ENCODE results near the gene RAPGEF4. TPM values are rescaled to one million over a fixed set of nuclear protein-coding genes. Genes with fewer than 3 reads are reported as not detected.

Gene RAPGEF4
- total RNA-seq, 1 donor from 2014 or later: 0.91 TPM

DNA sequence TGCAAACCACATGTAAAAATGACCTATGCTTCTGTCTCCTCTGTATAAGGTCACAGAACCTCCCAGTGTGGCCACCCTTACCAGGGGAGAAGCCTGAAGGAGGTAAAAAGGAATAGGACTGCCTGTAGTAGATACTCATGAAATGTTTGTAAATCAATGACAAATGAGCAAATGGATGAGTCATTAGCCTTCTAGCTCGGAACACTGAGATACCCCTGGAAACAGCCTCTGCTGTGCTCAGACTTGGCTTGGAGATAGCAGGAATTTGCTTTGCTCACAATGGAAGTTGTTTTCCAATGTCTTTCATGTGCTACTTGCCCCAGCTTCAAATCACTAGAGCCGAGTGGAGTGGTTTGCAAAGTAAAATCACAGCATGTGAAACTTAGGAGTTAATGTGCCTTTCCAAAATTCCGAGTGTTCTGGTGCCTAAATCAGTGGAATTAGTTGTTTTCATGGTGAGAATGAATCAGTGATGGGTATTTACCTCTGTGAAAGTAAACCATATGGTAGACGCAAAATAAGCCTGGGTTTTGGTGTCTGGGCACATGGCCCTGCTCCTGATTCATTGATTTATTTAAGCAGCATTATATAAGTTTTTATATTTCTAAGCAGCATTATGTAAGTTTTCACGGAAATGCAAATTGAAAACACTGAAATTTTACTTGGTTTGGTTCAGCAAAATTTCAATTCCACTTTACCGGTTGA, 186.0 kb downstream of the RAPGEF4 start:
- intact Hi-C loops (cut with micrococcal nuclease): no loop called here
- Mint-ChIP-seq H3K9me3 (no peaks in the 10 kb centered on the region), H3K27me3 (ENCODE audit: low read depth) (peaks cover 6% of the 10 kb centered on the region), H3K4me1 (ENCODE audit: low read depth) (no peaks in the 10 kb centered on the region), H3K4me3 (ENCODE audit: low read depth) (no peak overlapping the region), H3K27ac (no peak overlapping the region), H3K36me3 (ENCODE audit: low read depth) (no peaks in the 10 kb centered on the region)
- no peak for DNase-seq (ENCODE audit: low spot score)

DNA sequence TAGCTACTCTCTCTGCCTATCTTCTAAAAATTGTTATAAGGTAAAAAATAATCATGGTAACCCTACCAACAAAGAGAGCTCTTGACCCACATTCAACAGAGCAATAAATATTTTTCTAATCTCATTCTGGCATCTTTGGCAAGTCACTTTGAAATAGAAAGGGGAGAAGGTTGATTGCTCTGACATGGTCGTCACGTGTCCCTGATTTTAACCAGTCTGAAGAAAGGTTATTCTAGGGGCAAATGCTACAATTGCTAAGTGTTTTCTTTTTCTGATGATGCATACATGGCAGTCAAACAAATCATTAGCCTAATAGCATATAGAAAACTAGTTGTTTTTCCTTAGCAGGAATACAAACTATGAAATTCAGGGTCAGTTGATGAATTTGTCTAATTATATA, 186.7 kb downstream of the RAPGEF4 start:
- DNase-seq (ENCODE audit: low spot score): no peak
- Mint-ChIP-seq H3K4me3 (ENCODE audit: low read depth) (no peak overlapping the region), H3K36me3 (ENCODE audit: low read depth) (no peaks in the 10 kb centered on the region), H3K27me3 (ENCODE audit: low read depth) (peaks cover 6% of the 10 kb centered on the region), H3K9me3 (no peaks in the 10 kb centered on the region), H3K4me1 (ENCODE audit: low read depth) (no peaks in the 10 kb centered on the region), H3K27ac (no peak overlapping the region)
- intact Hi-C loops (cut with micrococcal nuclease): no loop called here

DNA sequence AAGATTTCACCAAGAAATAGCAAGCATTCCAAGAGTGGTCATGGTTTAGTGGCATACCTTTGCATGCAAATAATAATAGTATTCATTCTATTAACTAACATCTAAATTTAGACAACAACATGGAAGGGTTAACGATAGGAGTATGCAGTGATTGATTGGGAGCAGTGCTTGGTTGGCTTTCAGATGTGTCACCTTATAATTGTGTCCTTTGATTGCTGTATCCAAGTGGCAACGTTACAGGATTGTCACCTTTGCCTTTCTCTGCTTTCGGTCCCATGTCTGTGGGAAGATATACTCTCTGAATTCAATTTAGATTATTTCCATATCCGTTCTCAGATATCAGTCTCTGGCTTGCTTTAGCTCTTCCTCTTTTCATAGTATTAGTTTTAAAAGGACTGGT, 187.2 kb downstream of the RAPGEF4 start:
- no peak for DNase-seq (ENCODE audit: low spot score)
- intact Hi-C loops (cut with micrococcal nuclease): no loop called here
- H3K27ac Mint-ChIP-seq: no peak overlapping the region
- H3K27me3 Mint-ChIP-seq (ENCODE audit: low read depth): peaks cover 6% of the 10 kb centered on the region
- H3K4me3 Mint-ChIP-seq (ENCODE audit: low read depth): no peak overlapping the region
- H3K9me3 Mint-ChIP-seq: no peaks in the 10 kb centered on the region
- no peaks in the 10 kb centered on the region for H3K36me3 Mint-ChIP-seq (ENCODE audit: low read depth)
- no peaks in the 10 kb centered on the region for H3K4me1 Mint-ChIP-seq (ENCODE audit: low read depth)

DNA sequence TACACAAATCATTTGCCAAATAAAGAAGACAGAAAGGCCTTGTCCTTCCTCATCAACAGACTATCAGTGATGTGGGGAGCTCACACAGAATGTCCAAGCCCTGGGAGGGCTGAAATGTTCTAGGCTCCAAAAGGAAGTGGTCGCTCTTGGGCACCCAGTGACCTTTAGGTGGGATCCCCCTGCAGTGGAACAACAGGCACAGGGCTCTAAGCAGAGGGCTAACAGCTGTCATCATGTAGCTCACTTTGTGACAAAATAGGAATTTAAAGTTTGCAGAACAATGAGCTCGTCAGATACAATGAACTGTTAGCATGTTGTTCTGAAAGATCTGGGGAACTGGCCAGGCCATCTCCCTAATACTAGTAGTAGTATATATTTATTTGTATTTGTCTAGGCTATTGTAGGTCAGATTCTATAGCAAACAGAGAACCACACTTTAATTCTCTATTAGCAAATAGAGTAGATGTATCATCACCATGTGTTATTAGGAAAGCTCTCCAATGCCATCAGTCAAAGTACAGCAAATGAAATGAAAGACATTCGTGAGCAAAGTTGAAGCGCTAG, 188.5 kb downstream of the RAPGEF4 start:
- H3K27ac Mint-ChIP-seq: no peak overlapping the region
- H3K4me3 Mint-ChIP-seq (ENCODE audit: low read depth): no peak overlapping the region
- DNase-seq (ENCODE audit: low spot score): no peak
- peaks cover 8% of the 10 kb centered on the region for H3K27me3 Mint-ChIP-seq (ENCODE audit: low read depth)
- H3K36me3 Mint-ChIP-seq (ENCODE audit: low read depth): no peaks in the 10 kb centered on the region
- no peaks in the 10 kb centered on the region for H3K9me3 Mint-ChIP-seq
- intact Hi-C loops (cut with micrococcal nuclease): no loop called here
- H3K4me1 Mint-ChIP-seq (ENCODE audit: low read depth): no peaks in the 10 kb centered on the region

DNA sequence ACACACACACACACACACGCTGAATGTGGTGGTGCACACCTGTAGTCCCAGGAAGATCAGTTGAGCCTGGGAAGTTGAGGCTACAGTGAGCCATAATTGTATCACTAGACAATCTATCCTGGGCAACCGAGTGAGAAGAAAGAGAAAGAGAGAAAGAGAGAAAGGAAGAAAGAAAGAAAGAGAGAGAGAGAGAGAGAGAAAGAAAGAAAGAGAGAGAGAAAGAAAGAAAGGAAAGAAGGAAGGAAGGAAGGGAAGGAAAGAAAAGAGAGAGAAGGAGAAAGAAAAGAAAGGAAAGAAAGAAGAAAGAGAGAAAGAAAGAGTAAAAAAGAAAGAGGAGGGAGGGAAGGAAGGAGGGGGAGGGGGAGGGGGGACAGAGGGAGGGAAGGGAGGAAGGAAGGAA, 190.0 kb downstream of the RAPGEF4 start:
- intact Hi-C loops (cut with micrococcal nuclease): no loop called here
- Mint-ChIP-seq H3K27ac (no peak overlapping the region), H3K9me3 (no peaks in the 10 kb centered on the region), H3K4me1 (ENCODE audit: low read depth) (no peaks in the 10 kb centered on the region), H3K4me3 (ENCODE audit: low read depth) (no peak overlapping the region), H3K27me3 (ENCODE audit: low read depth) (peaks cover 18% of the 10 kb centered on the region), H3K36me3 (ENCODE audit: low read depth) (no peaks in the 10 kb centered on the region)
- no peak for DNase-seq (ENCODE audit: low spot score)

DNA sequence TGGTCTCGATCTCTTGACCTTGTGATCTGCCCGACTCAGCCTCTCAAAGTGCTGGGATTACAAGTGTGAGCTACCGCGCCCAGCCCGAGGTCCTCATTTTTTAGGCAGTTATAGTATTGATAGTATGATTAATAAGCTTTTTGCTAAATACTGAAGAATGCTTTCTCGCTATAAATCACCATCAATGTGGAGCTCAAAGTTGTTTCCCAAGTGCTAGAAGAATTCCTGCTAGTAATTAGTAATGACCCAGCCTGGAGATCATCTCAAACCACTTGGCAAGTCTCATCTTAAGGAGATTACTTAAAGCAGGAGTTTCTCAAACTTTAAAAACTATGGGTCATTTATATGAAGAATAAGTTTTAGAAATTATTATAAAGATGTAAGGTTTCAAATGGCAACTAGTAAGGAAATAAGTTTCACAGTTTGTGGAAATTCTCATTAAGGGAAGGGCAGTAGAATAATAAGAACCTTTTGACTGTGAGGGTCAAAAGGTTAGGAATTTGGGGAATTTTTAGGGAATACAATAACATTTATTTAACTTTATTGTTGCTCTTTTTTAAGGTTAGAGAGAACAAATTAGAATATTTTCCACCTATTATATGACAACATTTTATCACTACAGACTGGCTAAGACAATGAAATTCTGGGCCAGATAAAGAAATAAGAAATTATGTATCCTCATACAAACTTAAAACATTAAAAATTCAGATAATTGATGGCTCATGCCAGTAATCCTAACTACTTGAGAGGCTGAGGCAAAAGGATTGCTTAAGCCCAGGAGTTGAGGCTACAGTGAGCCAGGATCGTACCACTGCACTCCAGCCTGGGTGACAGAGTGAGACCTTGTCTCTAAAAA, 191.4 kb downstream of the RAPGEF4 start:
- Mint-ChIP-seq H3K9me3 (no peaks in the 10 kb centered on the region), H3K4me1 (ENCODE audit: low read depth) (peaks cover 4% of the 10 kb centered on the region), H3K4me3 (ENCODE audit: low read depth) (no peak overlapping the region), H3K27ac (no peak overlapping the region), H3K27me3 (ENCODE audit: low read depth) (peaks cover 19% of the 10 kb centered on the region), H3K36me3 (ENCODE audit: low read depth) (no peaks in the 10 kb centered on the region)
- intact Hi-C loops (cut with micrococcal nuclease): no loop called here
- DNase-seq (ENCODE audit: low spot score): no peak

DNA sequence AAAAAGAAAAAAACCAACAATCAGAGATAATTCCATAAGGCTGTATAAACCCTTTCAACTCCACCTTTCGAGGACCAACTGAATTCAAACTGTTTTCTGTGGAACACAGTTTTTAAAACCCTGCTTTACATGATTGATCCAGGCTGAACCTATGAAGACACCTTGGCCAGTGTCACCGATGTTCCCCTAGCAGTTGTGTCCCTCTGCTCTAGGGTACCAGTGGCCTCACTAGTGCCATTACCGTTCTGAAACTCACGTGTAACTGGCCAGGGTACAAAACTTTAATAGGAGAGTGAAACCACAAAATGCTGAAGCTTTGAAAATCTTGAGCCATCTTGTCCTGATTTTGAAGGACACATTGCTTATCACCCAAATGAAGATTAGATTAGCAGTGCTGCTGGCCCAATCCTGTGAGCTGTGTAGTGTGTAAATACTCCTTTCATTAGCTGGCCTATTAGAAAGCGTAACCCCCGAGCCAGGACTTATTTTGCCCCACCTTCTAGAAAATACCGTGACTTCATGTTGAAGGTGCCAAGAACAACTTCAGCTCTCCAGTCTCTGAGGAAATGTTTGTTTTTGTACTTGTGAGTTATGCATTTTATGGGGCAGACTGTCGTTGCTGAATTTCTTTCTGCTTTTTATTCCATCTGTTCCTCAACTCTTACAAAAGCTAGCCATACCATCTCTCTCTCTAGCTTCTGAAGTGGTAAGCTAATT, 192.2 kb downstream of the RAPGEF4 start:
- intact Hi-C loops (cut with micrococcal nuclease): no loop called here
- no peak overlapping the region for H3K27ac Mint-ChIP-seq
- H3K9me3 Mint-ChIP-seq: no peaks in the 10 kb centered on the region
- H3K27me3 Mint-ChIP-seq (ENCODE audit: low read depth): peaks cover 16% of the 10 kb centered on the region
- DNase-seq (ENCODE audit: low spot score): no peak
- no peak overlapping the region for H3K4me3 Mint-ChIP-seq (ENCODE audit: low read depth)
- peaks cover 4% of the 10 kb centered on the region for H3K4me1 Mint-ChIP-seq (ENCODE audit: low read depth)
- no peaks in the 10 kb centered on the region for H3K36me3 Mint-ChIP-seq (ENCODE audit: low read depth)

DNA sequence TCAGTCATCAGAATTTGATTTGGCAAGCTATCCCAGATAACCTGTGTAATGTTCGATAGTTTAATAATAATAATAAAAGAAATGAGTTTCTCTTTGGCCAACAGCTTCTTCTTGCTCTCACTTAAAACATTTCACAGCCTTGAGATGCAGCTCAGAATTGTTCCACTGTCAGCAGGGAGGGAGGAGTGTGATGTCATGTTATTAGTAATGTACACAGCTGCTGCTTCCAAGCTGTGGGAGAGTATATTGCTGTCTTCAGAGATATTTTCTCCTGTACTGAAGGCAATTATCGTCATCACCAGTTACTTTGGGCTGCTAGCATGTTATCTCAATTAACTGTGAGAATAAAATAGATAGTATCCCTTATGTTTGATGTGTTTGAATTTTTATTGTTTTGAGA, 193.1 kb downstream of the RAPGEF4 start:
- H3K4me1 Mint-ChIP-seq (ENCODE audit: low read depth): peaks cover 4% of the 10 kb centered on the region

DNA sequence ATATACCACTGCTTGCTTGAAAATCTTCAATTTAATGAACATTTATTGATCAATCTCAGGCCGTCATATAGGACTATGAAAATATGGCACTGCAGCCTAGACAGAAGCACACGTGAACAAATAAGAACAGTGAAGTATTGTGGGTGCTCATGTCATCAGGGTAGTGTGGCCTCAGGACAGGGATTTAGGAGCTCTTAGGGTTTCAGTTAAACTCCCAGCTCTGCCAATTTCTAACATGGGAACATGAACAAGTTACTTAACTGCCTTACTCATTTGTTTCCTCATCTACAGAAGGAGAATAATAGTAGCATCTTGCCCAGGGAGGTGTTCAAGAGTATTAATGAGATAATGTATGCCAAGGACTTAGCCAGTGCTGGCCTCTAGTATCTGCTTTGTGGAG, 194.0 kb downstream of the RAPGEF4 start:
- Mint-ChIP-seq H3K27me3 (ENCODE audit: low read depth) (peaks cover 16% of the 10 kb centered on the region), H3K27ac (no peak overlapping the region), H3K9me3 (no peaks in the 10 kb centered on the region), H3K4me1 (ENCODE audit: low read depth) (peaks cover 4% of the 10 kb centered on the region), H3K4me3 (ENCODE audit: low read depth) (no peak overlapping the region), H3K36me3 (ENCODE audit: low read depth) (no peaks in the 10 kb centered on the region)
- no peak for DNase-seq (ENCODE audit: low spot score)
- intact Hi-C loops (cut with micrococcal nuclease): loop anchor here (5.0 kb wide), 1 partner anchor 67 kb away; no protein-coding TSS in a partner anchor

More for the DNA sequence above, 193.1 kb downstream of the RAPGEF4 start:
- no peak overlapping the region for H3K4me3 Mint-ChIP-seq (ENCODE audit: low read depth)
- H3K27me3 Mint-ChIP-seq (ENCODE audit: low read depth): peaks cover 16% of the 10 kb centered on the region
- no peaks in the 10 kb centered on the region for H3K9me3 Mint-ChIP-seq
- intact Hi-C loops (cut with micrococcal nuclease): no loop called here
- H3K36me3 Mint-ChIP-seq (ENCODE audit: low read depth): no peaks in the 10 kb centered on the region
- H3K27ac Mint-ChIP-seq: no peak overlapping the region
- no peak for DNase-seq (ENCODE audit: low spot score)

DNA sequence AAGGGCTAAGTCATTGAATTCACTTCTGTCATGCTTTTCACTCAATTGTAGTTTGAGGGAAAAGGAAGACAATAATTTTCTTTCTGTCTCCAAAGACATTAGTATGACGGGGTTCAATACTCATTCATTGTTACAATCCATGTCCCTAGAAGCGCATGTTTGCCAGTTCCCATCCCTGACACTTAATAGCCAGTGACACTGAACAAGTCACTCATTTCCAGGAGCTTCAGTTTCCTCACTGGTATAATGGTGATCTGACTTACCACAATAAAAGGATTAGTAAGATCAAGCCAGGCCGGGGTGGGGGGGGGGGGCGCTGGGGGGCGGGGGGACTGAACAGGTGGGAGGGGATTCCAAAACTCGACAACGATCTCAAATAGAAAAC, 195.2 kb downstream of the RAPGEF4 start:
- Mint-ChIP-seq H3K27ac (no peak overlapping the region), H3K4me1 (ENCODE audit: low read depth) (peaks cover 4% of the 10 kb centered on the region), H3K36me3 (ENCODE audit: low read depth) (no peaks in the 10 kb centered on the region), H3K9me3 (no peaks in the 10 kb centered on the region), H3K27me3 (ENCODE audit: low read depth) (peaks cover 13% of the 10 kb centered on the region), H3K4me3 (ENCODE audit: low read depth) (no peak overlapping the region)
- DNase-seq (ENCODE audit: low spot score): no peak
- intact Hi-C loops (cut with micrococcal nuclease): loop anchor here (5.0 kb wide), 1 partner anchor 69 kb away; no protein-coding TSS in a partner anchor

DNA sequence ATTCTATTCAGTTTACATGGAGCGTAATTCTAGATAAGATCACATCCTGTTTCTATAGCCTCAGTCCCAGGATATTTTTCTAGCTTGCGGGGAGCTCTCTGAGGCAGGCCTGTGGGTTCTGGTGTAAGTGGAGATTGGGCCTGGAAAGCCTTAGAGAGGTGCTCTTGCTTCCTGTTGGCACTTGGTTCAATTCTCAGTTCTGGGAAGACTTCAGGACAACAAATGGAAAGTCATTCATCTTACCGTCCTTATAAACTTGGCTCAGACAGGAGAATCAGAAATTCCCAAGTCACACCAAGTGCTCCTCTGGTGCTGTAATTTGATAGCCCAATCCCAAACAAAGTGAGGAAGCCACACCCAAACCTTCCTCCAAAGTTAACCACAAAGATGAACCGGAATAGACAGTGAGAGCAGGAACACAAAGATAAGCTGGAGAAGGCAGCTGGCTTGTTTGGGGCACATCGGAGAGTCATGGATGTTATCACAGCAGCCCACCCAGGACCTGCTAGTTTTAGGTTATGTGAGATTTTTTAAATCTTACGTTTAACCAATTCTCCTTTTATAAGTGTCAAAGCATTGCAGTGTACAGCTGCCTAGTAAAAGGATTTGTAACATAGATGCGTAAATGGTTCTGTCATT, 195.7 kb downstream of the RAPGEF4 start:
- intact Hi-C loops (cut with micrococcal nuclease): loop anchor here (5.0 kb wide), 1 partner anchor 69 kb away; no protein-coding TSS in a partner anchor
- H3K36me3 Mint-ChIP-seq (ENCODE audit: low read depth): no peaks in the 10 kb centered on the region
- H3K27ac Mint-ChIP-seq: no peak overlapping the region

DNA sequence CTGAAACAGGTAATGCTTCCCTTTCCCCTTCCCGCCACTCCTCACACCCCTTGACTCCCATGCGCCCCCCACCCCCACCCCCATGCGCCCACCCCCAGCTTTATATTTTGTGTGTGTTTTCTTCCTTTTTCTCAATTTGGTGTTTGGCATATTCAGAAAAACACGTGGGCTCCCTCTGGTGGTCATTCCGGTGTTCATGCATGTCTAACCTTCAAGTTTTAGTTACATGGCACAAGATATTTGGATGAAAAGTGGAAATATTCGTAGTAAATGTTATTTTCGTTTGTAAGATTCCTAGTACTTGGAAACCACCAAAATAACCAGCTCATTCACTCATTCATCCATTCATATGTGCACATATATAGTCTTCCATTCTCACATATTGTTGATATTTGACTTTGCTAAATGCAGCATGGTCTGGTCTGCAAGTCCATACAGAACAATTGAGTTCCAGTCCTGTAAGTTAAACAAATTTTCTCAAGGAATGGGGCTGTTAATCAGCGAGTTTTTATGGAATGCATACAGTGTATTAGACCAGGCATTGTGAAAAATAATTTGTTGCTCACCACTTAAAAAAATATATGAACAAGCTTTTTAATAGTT, 196.4 kb downstream of the RAPGEF4 start:
- peaks cover 13% of the 10 kb centered on the region for H3K27me3 Mint-ChIP-seq (ENCODE audit: low read depth)
- H3K9me3 Mint-ChIP-seq: no peaks in the 10 kb centered on the region
- no peak overlapping the region for H3K4me3 Mint-ChIP-seq (ENCODE audit: low read depth)
- H3K4me1 Mint-ChIP-seq (ENCODE audit: low read depth): peaks cover 4% of the 10 kb centered on the region
- peak; percentile 22 for DNase-seq (ENCODE audit: low spot score)
- no peaks in the 10 kb centered on the region for H3K36me3 Mint-ChIP-seq (ENCODE audit: low read depth)
- no peak overlapping the region for H3K27ac Mint-ChIP-seq
- intact Hi-C loops (cut with micrococcal nuclease): loop anchor here (1.0 to 5.0 kb wide), 2 partner anchors 70 to 126 kb away; no protein-coding TSS in a partner anchor

More for the DNA sequence above, 195.7 kb downstream of the RAPGEF4 start:
- H3K4me1 Mint-ChIP-seq (ENCODE audit: low read depth): peaks cover 4% of the 10 kb centered on the region
- no peak overlapping the region for H3K4me3 Mint-ChIP-seq (ENCODE audit: low read depth)
- peaks cover 13% of the 10 kb centered on the region for H3K27me3 Mint-ChIP-seq (ENCODE audit: low read depth)
- no peak for DNase-seq (ENCODE audit: low spot score)
- no peaks in the 10 kb centered on the region for H3K9me3 Mint-ChIP-seq
